Left lobe of liver (tissue), 2 donors: Measurements from ENCODE around the gene BEGAIN. TPM values are rescaled to one million over a fixed set of nuclear protein-coding genes. Genes with fewer than 3 reads are reported as not detected.
A peak's percentile ranks its signal among the peaks of the same experiment; 100 is the strongest.

ENCODE experiments used
- ATAC-seq: fragments of 200-7000 bp; cut with Tn5 transposase; one replicate; pipeline ENCODE4 v1.9.1; 2020; ENCODE audit warnings: mild to moderate bottlenecking, moderate library complexity
- DNase-seq: peaks from one replicate; pipeline ENCODE4 v3.0.0-alpha.2; 2020; ENCODE audit warnings: low spot score
- total RNA-seq: library from RNA; stranded (reverse); gene quantifications from one replicate; pipeline ENCODE4 v1.2.1, GENCODE V29; 2021
- donor health status: DM: no; HTN: no; CAD: no; lungs with moderate emphysema.
- donor health status: DM: no; HTN: yes; CAD: no.

Gene BEGAIN
- total RNA-seq, 1 donor from 2014 or later, result 0.70 TPM

GRCh38 chr14:100553471-100553870 lies 33.7 kb downstream of the BEGAIN start:
- ATAC-seq (no peak), DNase-seq (no peak)

DNA sequence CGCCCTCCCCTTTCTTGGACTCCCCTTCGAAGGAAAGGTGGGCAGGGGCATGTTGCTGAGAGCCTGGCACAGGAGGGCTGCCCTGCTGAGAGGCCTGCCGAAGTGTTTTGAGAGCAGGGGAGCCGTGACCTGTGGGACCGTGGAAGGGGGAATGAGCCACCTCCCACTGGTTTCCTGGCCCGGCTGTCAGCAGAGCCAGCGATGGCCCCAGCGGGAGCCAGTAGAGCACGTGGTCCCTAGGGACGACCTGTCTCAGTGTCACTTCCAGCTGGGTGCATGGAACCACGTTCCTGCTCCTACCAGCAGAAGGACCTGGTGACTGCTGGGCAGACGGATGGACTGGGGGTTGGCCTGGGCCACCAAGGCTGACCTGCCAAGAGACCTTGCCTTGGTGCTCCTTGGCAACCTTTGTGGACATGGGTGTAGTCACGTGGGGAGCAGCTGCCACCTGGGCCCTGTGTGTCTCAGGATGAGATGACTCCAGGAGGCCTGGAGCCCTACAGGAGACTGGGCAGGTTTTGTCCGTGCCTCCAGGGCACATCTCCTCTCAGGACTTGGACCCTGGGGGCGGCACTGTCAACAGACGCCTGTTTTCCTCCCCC lies 34.6 kb downstream of the BEGAIN start:
- no peak for ATAC-seq
- no peak for DNase-seq

DNA sequence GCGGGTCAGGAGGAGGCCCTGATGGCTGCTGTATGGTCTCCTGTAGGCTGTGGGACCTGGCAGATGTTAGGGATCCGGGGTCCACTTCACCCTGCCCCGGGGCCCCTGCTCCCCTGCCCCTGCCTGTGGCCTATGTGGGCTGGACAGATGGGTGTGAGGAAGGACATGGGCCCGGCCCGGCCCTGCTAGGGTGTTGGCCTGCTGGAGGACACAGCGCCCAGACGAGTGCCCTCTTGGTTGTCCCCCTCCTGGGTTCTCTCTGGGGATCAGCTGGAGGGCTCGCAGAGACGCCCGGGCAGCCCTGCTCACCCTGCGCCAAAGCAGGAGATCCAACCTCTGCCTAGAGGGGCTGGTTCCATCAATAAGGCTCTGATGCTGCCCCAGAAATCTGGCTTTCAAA lies 36.2 kb downstream of the BEGAIN start:
- ATAC-seq (no peak), DNase-seq (no peak)

DNA sequence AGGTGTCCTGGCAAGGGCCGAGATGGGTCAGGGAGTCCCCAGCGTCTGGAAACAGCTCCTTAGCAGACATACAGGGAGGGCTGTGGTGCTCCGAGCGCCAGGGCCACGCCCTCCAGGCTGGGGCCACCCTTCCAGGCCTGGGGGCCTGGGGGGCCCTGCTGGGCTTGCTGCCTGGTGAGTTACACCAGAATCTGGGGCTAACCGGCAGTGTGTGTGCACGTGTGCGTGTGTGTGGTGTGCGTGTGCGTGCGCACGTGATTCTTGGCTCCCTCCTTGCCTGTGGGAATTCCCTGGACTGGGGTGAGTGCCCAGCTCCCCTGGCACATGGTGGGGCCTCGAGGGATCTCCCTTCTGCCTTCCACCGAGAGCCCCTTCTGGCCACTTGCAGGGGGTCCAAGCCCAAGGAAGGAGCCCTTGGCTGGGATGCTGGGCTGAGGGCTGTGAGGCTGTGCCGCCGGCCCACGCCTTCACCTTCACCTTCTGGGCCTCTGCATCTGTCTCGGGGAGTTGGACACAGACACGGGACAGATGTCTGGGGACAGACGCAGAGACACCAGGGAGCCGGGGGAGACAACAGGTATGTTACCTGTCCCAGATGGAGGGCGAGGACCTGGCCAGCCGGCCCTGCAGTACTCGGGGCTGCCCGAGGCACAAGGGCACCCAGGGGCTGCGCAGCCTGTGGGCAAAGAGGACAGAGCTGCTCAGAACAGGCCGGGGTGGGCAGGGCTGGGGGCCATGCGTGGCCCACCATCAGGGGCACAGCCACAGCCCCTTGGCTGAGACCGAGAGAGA lies 37.2 kb downstream of the BEGAIN start:
- DNase-seq, result no peak

DNA sequence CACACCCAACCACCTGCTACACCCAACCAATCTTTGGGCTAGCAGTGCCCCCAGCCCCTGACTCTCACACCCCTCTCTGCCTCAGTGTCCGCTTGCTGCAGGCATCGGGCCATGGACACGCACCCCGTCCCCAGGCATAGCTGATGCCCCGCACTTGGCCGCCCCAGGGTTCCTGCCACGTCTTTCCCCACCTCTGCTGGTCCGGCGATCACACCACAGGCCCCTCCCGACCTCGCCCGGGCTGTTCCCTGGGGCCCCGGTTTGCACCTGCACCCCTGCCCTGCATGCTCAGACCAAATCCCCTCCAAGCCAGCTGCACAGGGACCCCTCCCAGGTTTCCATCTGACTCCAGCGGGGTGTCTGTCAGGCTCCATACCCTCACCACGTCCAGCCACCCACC lies 38.3 kb downstream of the BEGAIN start:
- no peak for DNase-seq

More for the DNA sequence above, 37.2 kb downstream of the BEGAIN start:
- no peak for ATAC-seq

DNA sequence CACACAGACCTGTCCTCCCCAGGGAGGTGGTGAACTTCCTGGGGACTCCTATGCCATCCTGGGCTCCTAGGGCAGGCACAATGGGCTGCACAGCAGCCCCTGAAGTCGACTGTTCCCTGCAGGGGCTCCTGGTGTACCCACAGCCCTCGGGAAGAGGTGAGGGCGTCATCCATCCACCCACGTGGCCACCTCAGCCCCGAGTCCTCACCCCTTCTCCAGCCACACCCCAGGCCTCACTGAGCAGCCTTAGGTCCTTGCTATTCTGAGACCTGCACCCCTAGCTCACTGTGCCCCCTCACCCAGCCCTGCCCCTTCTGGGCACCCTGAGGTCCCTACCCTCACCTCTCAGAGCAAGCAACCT lies 38.9 kb downstream of the BEGAIN start:
- ATAC-seq (no peak), DNase-seq (no peak)

More for the DNA sequence above, 38.3 kb downstream of the BEGAIN start:
- ATAC-seq, result no peak

DNA sequence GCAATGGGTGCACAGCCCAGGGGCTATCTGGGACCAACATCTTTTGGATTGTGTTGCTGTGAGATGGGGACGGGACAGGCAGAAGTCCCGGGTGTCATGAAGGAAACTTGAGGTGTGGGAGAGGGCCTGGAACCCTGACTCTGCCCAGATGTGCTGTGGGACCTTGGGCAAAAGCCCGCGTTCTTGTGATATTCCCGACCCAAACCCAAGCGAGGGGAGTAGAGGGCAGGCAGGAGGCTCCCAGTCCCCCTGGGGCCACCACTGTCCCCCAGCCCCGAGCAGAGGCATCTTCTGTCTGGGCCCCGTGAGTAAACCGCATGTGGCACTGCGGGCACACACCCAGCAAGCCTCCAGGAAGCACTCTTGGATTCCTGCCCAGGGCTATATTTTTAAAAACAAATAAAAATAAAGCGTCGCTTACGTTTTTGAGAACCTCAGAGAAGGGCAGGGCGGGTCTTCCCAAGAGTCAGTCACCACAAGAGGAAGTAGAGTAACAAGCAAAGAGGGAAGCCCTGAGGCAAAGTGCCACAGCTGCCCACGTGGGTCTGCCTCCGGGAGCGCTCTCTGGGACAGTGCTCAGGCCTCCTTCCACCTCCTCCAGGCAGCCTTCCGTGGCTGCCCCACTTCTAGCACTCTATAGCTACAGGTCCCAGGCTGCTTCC lies 39.5 kb downstream of the BEGAIN start:
- no peak for DNase-seq
- ATAC-seq, result peak; percentile 16

DNA sequence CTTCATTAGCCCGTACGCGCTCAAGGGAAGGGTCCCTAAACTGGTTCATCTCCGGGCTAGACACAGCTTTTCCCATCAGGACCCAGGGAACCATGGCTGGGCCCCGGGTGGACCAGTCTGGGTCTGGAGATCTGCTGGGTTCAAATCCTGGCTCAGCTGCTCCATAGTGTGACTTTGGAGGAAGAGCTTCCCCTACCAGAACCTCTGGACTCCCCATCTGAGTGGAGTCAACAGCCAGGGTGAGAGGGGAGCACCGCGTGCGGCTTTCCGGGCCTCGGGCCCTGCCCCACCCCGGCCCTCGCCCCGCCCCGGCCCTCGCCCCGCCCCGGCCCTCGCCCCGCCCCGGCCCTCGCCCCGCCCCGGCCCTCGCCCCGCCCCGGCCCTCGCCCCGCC lies 41.2 kb downstream of the BEGAIN start:
- no peak for ATAC-seq
- no peak for DNase-seq

DNA sequence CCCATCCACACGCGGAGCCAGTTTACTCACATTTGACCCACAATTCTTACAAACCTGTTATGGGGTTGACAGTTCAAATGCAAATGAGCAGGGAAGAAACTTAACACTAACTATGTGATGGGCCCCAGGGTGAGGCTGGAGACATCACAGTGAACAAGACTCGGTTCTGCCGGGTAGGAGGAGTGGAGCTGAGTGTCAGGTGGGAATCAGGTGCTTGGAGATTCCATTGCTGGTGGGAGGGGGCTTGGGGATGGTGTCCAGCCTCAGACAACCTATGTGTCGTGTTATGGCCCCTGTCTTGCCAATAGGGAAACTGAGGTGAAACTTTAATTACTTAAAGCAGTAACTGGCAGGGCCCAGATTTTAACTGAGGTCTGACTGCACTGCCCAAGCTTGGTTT lies 41.9 kb downstream of the BEGAIN start:
- DNase-seq, result no peak
- no peak for ATAC-seq

- no peak for ATAC-seq
These were observed 42.6 kb downstream of the BEGAIN start for GRCh38 chr14:100544506-100545141.

DNA sequence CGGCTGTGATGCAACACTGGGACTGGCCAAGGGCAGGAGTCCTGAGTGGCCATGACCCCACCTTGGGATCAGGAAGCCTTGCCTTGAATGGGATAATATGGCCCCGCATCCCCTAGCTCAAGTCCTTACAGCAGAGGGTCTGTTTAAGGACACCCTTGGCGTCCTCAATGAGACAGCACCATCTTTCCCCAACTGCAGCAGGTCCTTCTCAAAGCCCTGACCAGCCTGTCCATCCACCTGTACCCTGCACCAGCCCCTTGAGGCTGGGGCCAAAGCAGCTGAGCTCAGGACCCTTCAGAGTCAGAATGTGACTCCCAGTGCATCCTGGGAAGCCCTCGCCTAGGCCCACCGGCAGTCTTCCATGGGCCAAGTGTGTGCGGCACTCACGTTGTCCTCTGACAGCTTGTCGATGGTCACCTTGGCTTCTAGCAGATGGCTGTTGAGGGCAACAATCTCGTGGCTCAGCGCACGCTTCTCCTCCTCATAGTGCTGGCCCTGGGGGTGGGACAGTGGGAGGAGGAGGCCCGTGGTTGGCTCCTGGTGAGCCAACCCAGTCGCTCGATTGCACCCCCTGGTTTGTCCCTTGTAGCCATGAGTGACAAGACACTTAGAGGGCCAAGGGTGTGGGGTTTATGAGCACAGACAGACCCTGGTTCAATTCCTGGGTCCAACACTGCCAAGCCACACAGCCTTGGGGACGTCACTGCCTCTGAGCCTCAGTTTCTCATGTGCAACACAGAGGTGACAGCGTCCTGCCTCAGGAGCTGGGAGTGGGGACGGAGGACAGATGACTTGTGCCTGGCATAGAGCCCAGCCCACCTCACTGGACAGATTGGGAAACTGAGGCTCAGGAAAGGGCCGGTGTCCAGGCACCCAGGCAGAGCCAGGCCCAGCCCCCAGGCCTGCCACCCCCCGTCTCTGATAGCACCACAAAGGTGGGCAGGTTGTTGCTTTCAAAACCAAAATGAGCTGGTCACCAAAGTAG lies 43.5 kb downstream of the BEGAIN start:
- ATAC-seq (no peak), DNase-seq (no peak)

More at GRCh38 chr14:100544506-100545141, 42.6 kb downstream of the BEGAIN start:
- DNase-seq, result no peak

GRCh38 chr14:100542619-100543205 lies 44.5 kb downstream of the BEGAIN start:
- no peak for DNase-seq

DNA sequence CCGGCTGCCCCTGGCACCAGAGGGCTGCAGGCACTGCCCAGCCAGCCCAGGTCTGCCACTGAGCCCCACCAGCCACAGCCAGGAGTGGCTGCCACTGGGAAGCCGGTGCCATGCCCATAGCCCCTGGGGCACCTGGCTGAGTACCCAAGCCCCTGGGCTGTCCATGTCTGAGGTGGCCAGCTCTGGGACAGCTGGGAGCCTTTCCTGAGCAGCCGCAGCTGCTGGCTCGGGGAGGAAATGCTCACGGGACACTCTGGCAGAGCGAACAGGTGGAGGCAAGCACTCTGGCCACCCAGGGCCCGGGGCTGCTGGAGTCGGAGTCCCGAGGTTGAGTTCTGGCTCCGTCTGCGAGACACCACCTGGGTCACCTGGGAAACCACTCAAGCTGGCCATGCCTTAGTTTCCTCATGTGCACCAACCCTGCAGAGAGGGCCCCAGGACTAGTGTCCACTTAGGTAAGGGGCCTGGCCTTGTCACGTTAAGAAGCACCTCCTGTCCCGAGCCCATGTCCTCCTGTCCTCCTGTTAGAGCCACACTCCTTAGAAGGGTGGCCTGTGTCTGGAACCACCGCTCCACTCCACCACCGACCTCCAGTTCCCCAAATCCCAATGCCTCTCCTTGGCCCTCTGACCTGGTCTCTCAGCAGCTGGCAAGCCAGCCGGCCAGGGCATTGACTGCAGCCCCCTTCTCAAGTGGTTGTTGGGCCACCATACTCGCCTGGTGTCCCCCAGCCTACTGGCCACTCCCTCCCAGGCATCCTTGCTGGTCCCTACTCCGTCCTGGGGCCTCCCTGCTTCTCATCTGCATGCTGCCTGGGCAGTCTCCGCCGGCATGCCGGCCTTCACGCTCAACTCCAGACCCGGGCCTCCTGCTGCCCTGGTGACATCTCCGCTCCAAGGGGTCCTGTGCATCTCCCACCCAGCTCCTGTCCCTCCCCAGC lies 45.3 kb downstream of the BEGAIN start:
- ATAC-seq (no peak), DNase-seq (no peak)

More at GRCh38 chr14:100542619-100543205, 44.5 kb downstream of the BEGAIN start:
- no peak for ATAC-seq

- ATAC-seq, result peak; percentile 13
These were observed 46.1 kb downstream of the BEGAIN start for GRCh38 chr14:100540926-100541620.

DNA sequence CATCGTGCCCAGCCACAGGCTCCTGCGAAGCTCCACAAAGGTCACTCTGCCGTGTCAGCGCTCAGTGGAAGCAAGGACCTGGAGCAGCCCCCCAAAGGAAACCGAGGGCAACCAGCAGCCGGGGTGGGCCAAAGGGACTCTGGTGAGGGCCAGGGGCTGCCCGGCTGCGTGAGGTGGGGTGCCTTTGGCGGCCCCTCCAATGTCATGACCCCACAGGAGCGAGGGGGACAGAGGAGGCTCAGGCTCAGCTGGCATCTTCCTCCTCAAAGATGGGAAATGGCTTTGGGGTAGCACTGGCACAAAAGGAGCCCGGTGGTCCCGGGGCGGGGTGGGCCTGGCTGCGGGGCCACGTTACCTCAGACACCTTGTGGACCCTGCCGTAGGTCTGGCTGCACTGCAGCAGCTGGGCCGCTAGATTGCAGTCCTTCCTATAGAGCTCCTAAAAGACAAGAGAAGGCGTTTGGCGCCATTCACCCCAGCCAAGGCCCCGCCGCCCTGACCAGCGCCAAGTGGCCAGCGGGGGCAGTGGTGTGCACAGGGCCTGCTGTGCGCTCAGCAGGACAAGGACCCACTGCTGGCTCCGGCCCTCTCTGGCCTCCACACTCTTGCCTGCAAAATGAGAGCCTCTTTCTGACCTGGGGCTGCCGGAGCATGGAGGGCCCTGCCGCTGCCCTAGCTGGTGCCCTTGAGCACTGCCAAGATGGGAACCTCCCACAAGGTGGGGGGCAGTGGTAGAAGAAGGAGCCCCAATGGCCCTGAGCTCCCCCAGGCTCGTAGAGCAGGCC lies 46.9 kb downstream of the BEGAIN start:
- peak; percentile 9 for ATAC-seq

More at GRCh38 chr14:100540926-100541620, 46.1 kb downstream of the BEGAIN start:
- DNase-seq, result no peak

DNA sequence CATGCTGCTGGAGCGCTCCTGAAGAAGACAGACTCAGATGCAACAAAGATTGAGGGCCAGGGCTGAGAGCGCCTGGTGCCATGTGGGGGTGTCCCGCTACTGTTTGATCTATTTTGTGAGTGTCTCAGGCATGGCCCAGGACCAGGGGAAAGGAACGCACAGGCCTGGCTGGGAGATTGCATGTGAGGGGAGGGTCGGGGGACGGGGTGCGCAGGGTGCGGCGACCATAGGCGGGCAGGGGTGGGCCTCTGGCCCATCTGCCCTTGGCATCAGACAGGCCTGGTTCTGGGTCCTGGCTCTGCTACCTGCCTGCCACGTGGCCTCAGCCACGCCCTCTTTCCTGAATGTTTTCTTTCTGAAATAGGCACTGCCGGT lies 47.5 kb downstream of the BEGAIN start:
- DNase-seq (no peak), ATAC-seq (no peak)

More for the DNA sequence above, 46.9 kb downstream of the BEGAIN start:
- DNase-seq, result no peak

GRCh38 chr14:100539003-100539660 lies 48.1 kb downstream of the BEGAIN start:
- ATAC-seq (no peak), DNase-seq (no peak)
